HG02759 (cell line): ENCODE results near the gene MEI4.

ENCODE experiments used
- ATAC-seq: cut with Tn5 transposase; IDR thresholded peaks from one replicate; pipeline ENCODE4 v1.9.1; 2021; ENCODE audit warnings: mild to moderate bottlenecking, moderate library complexity; ENCODE audit not compliant: unreplicated experiment

The MEI4 gene

DNA sequence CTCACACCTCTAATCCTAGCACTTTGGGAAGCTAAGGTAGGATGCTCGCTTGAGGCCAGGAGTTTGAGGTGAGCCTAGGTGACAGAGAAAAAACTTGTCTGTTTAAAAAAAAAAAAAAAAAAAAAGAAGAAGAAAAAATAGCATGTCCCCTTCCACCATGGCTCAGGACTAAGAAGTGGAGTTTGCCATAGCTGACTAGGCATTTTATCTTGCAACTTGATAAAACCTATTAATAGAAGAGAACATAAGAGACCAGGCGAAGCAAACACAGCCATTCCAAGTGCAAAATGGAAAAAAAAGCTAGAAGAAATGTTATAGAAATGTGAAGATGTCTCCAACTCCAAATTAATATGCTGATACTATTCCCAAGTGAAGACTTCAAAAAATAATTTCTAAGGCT, 277.5 kb downstream of the MEI4 start:
- ATAC-seq = no peak

DNA sequence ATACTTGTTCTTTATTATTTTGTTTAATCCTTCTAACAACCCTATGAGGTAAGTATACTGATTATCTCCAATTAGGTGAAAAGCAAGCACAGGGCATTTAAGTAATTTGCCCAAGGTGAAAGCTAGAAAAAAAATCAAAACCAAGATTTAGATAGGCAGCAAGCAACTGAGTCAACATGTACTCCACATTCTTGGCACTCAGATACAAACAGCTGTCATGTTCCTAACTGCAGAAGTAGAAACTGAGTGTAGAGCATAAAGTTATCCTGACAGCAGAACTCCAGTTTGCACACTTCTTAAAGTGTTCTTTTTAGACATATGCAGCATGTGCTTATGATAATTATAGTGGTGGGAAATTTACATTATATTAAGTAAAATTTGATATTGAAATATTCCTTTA, 278.1 kb downstream of the MEI4 start:
- ATAC-seq = no peak

DNA sequence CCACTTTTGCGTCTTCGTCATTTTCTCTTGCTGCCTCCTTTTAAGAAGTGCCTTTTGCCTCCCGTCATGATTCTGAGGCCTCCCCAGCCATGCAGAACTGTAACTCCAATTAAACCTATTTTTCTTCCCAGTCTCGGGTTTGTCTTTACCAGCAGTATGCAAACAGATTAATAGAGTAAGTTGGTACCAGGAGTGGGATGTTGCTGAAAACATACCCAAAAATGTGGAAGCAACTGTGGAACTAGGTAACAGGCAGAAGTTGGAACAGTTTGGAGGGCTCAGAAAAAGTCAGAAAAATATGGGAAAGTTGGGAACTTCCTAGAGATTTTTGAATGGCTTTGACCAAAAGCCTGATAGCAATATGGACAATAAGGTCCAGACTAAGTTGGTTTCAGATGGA, 309.2 kb downstream of the MEI4 start:
- no peak for ATAC-seq

DNA sequence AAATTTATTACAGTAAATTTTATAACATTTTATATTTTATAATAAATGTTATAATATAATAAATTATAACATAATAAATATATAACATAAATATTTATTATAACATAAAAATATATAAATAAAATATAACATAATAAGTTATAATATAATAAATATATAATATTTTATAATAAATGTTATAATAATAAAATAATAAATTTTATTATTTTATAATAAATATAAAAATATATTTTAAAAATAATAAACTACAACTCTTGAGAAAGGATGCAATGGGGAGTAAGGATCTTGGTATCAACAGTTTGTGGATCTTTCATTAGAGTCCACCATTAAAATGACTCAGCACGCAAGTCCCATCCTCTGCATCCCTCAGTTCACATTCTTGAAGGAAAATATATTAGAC, 312.6 kb downstream of the MEI4 start:
- ATAC-seq = no peak

DNA sequence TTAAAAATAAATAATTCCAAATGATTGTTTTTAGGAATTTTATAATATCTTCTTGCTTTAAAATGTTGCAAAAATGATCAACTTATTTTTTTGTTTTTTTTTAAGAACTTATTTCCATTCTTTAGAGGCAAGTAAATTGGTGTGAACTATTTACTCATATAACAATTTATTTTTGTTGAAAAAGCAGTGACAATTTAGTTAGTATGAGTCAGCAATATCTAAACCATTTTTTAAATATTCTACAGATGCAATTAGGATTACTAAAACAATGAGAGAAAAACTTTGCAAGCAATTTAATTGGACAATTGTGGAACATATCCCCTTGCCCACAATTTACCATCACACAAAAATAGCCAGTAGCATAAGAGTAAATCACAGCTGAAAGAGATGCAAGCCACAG, 319.5 kb downstream of the MEI4 start:
- ATAC-seq = no peak
